ENCODE results near the gene PPCDC.

PPCDC gene

GRCh38 chr15:75023181-75023871, at the start of gene PPCDC:
Gene PPCDC (plus strand): TSS chr15:75023590. CDS start chr15:75028319, 4,729 bp downstream.
- Mint-ChIP-seq H3K27ac (ENCODE audit: low read depth) (peak within 1 kb of the TSS; percentile 97), H3K9me3 (no peaks in the 10 kb centered on the region), H3K4me1 (peaks cover 24% of the 10 kb centered on the region), H3K4me3 (peak within 1 kb of the TSS; percentile 94), H3K27me3 (no peaks in the 10 kb centered on the region), H3K36me3 (ENCODE audit: insufficient read depth) (peaks cover 5% of the 10 kb centered on the region)
- ATAC-seq (replicated peaks; ENCODE audit: extremely low read depth, poor library complexity, severe bottlenecking) = peak; percentile 100
- peak; percentile 74 to 86 for DNase-seq (ENCODE audit: low spot score in 2 of 2)

- no peak for DNase-seq (ENCODE audit: low spot score in 2 of 2)
Measured at GRCh38 chr15:74976159-74976558, 47.2 kb upstream of the PPCDC start.

GRCh38 chr15:74977599-74977998, 45.8 kb upstream of the PPCDC start:
- ATAC-seq (replicated peaks; ENCODE audit: extremely low read depth, poor library complexity, severe bottlenecking) (no peak), DNase-seq (ENCODE audit: low spot score in 2 of 2) (no peak)
- no peaks in the 10 kb centered on the region for H3K36me3 Mint-ChIP-seq (ENCODE audit: insufficient read depth)
- H3K4me1 Mint-ChIP-seq = no peaks in the 10 kb centered on the region
- H3K4me3 Mint-ChIP-seq = no peak overlapping the region
- H3K9me3 Mint-ChIP-seq = no peaks in the 10 kb centered on the region
- H3K27ac Mint-ChIP-seq (ENCODE audit: low read depth) = no peak overlapping the region
- peaks cover 30% of the 10 kb centered on the region for H3K27me3 Mint-ChIP-seq

More at GRCh38 chr15:74976159-74976558, 47.2 kb upstream of the PPCDC start:
- no peaks in the 10 kb centered on the region for H3K36me3 Mint-ChIP-seq (ENCODE audit: insufficient read depth)
- peaks cover 31% of the 10 kb centered on the region for H3K27me3 Mint-ChIP-seq
- no peak for ATAC-seq (replicated peaks; ENCODE audit: extremely low read depth, poor library complexity, severe bottlenecking)
- no peak overlapping the region for H3K4me3 Mint-ChIP-seq
- H3K4me1 Mint-ChIP-seq = no peaks in the 10 kb centered on the region
- H3K27ac Mint-ChIP-seq (ENCODE audit: low read depth) = no peak overlapping the region
- H3K9me3 Mint-ChIP-seq = no peaks in the 10 kb centered on the region

- no peaks in the 10 kb centered on the region for H3K36me3 Mint-ChIP-seq (ENCODE audit: insufficient read depth)
- H3K4me3 Mint-ChIP-seq = no peak overlapping the region
- peaks cover 26% of the 10 kb centered on the region for H3K27me3 Mint-ChIP-seq
- no peaks in the 10 kb centered on the region for H3K9me3 Mint-ChIP-seq
- ATAC-seq (replicated peaks; ENCODE audit: extremely low read depth, poor library complexity, severe bottlenecking) = no peak
- H3K27ac Mint-ChIP-seq (ENCODE audit: low read depth) = no peak overlapping the region
- no peaks in the 10 kb centered on the region for H3K4me1 Mint-ChIP-seq
- no peak for DNase-seq (ENCODE audit: low spot score in 2 of 2)
Measured at GRCh38 chr15:74978077-74978476, 45.3 kb upstream of the PPCDC start.

- Mint-ChIP-seq H3K4me3 (no peak overlapping the region), H3K9me3 (no peaks in the 10 kb centered on the region), H3K36me3 (ENCODE audit: insufficient read depth) (no peaks in the 10 kb centered on the region), H3K4me1 (no peaks in the 10 kb centered on the region), H3K27me3 (peaks cover 25% of the 10 kb centered on the region), H3K27ac (ENCODE audit: low read depth) (no peak overlapping the region)
- ATAC-seq (replicated peaks; ENCODE audit: extremely low read depth, poor library complexity, severe bottlenecking) (no peak), DNase-seq (ENCODE audit: low spot score in 2 of 2) (no peak)
Measured at GRCh38 chr15:74978503-74978902, 44.9 kb upstream of the PPCDC start.

- no peaks in the 10 kb centered on the region for H3K9me3 Mint-ChIP-seq
- no peaks in the 10 kb centered on the region for H3K4me1 Mint-ChIP-seq
- peaks cover 46% of the 10 kb centered on the region for H3K27me3 Mint-ChIP-seq
- H3K27ac Mint-ChIP-seq (ENCODE audit: low read depth) = no peak overlapping the region
- no peak for DNase-seq (ENCODE audit: low spot score in 2 of 2)
- no peaks in the 10 kb centered on the region for H3K36me3 Mint-ChIP-seq (ENCODE audit: insufficient read depth)
- H3K4me3 Mint-ChIP-seq = no peak overlapping the region
- ATAC-seq (replicated peaks; ENCODE audit: extremely low read depth, poor library complexity, severe bottlenecking) = no peak
Measured at GRCh38 chr15:74982183-74982582, 41.2 kb upstream of the PPCDC start.

GRCh38 chr15:74983725-74984231, 39.6 kb upstream of the PPCDC start:
- Mint-ChIP-seq H3K9me3 (no peaks in the 10 kb centered on the region), H3K4me3 (no peak overlapping the region), H3K4me1 (no peaks in the 10 kb centered on the region), H3K27ac (ENCODE audit: low read depth) (no peak overlapping the region), H3K36me3 (ENCODE audit: insufficient read depth) (no peaks in the 10 kb centered on the region), H3K27me3 (peaks cover 50% of the 10 kb centered on the region)
- no peak for DNase-seq (ENCODE audit: low spot score in 2 of 2)
- no peak for ATAC-seq (replicated peaks; ENCODE audit: extremely low read depth, poor library complexity, severe bottlenecking)

GRCh38 chr15:74988007-74988800, 35.2 kb upstream of the PPCDC start:
- Mint-ChIP-seq H3K4me1 (no peaks in the 10 kb centered on the region), H3K27ac (ENCODE audit: low read depth) (no peak overlapping the region), H3K9me3 (no peaks in the 10 kb centered on the region), H3K4me3 (no peak overlapping the region), H3K36me3 (ENCODE audit: insufficient read depth) (peaks cover 3% of the 10 kb centered on the region), H3K27me3 (peaks cover 46% of the 10 kb centered on the region)
- ATAC-seq (replicated peaks; ENCODE audit: extremely low read depth, poor library complexity, severe bottlenecking) (no peak), DNase-seq (ENCODE audit: low spot score in 2 of 2) (no peak)

GRCh38 chr15:74989527-74989926, 33.9 kb upstream of the PPCDC start:
- Mint-ChIP-seq H3K4me1 (peaks cover under 1% of the 10 kb centered on the region), H3K36me3 (ENCODE audit: insufficient read depth) (peaks cover 3% of the 10 kb centered on the region), H3K9me3 (no peaks in the 10 kb centered on the region), H3K27ac (ENCODE audit: low read depth) (no peak overlapping the region), H3K27me3 (peaks cover 33% of the 10 kb centered on the region), H3K4me3 (no peak overlapping the region)
- ATAC-seq (replicated peaks; ENCODE audit: extremely low read depth, poor library complexity, severe bottlenecking) = no peak
- no peak for DNase-seq (ENCODE audit: low spot score in 2 of 2)

- H3K4me1 Mint-ChIP-seq = peaks cover 16% of the 10 kb centered on the region
- no peak overlapping the region for H3K27ac Mint-ChIP-seq (ENCODE audit: low read depth)
- no peak for ATAC-seq (replicated peaks; ENCODE audit: extremely low read depth, poor library complexity, severe bottlenecking)
- peaks cover 12% of the 10 kb centered on the region for H3K36me3 Mint-ChIP-seq (ENCODE audit: insufficient read depth)
- H3K4me3 Mint-ChIP-seq = no peak overlapping the region
- peaks cover 25% of the 10 kb centered on the region for H3K27me3 Mint-ChIP-seq
- no peaks in the 10 kb centered on the region for H3K9me3 Mint-ChIP-seq
- DNase-seq (ENCODE audit: low spot score in 2 of 2) = no peak
Measured at GRCh38 chr15:74992619-74993018, 30.8 kb upstream of the PPCDC start.

GRCh38 chr15:74994236-74994635, 29.2 kb upstream of the PPCDC start:
- DNase-seq (ENCODE audit: low spot score in 2 of 2) (no peak), ATAC-seq (replicated peaks; ENCODE audit: extremely low read depth, poor library complexity, severe bottlenecking) (no peak)
- Mint-ChIP-seq H3K27me3 (peaks cover 42% of the 10 kb centered on the region), H3K27ac (ENCODE audit: low read depth) (no peak overlapping the region), H3K9me3 (no peaks in the 10 kb centered on the region), H3K36me3 (ENCODE audit: insufficient read depth) (peaks cover 12% of the 10 kb centered on the region), H3K4me3 (no peak overlapping the region), H3K4me1 (peaks cover 16% of the 10 kb centered on the region)

- DNase-seq (ENCODE audit: low spot score in 2 of 2) (no peak), ATAC-seq (replicated peaks; ENCODE audit: extremely low read depth, poor library complexity, severe bottlenecking) (no peak)
- Mint-ChIP-seq H3K4me3 (peak overlapping the region; percentile 71), H3K27me3 (peaks cover 46% of the 10 kb centered on the region), H3K36me3 (ENCODE audit: insufficient read depth) (peaks cover 12% of the 10 kb centered on the region), H3K9me3 (no peaks in the 10 kb centered on the region), H3K4me1 (peaks cover 16% of the 10 kb centered on the region), H3K27ac (ENCODE audit: low read depth) (peak overlapping the region; percentile 78)
Measured at GRCh38 chr15:74994685-74995084, 28.7 kb upstream of the PPCDC start.

Measured in central memory CD8-positive, alpha-beta T cell (primary cell).